Ascending aorta (tissue), 2 donors: ENCODE results near the gene RPTOR. TPM values are rescaled to one million over a fixed set of nuclear protein-coding genes. Genes with fewer than 3 reads are reported as not detected.

ENCODE experiments used
- DNase-seq, 2 donors: peaks; one replicate each; pipeline ENCODE4 v3.0.0-alpha.2; 2019; ENCODE audit warnings: low spot score in 2 of 2
- H3K27ac ChIP-seq, 2 donors: fragments of 200-600 bp; sonication (generic); one replicate each; pipeline ENCODE4 v1.5.1; 2016 to 2017; ENCODE audit warnings: mild to moderate bottlenecking in 1 of 2
- H3K27me3 ChIP-seq: fragments of 200-600 bp; sonication (generic); one replicate; pipeline ENCODE4 v1.5.1; 2017
- H3K36me3 ChIP-seq, 2 donors: fragments of 200-600 bp; sonication (generic); one replicate each; pipeline ENCODE4 v1.5.1; 2016
- H3K4me1 ChIP-seq, 2 donors: fragments of 200-600 bp; sonication (generic); one replicate each; pipeline ENCODE4 v1.5.1; 2016 to 2017; ENCODE audit warnings: mild to moderate bottlenecking in 1 of 2
- H3K4me3 ChIP-seq, 2 donors: fragments of 200-600 bp; sonication (generic); one replicate each; pipeline ENCODE4 v1.5.1; 2016 to 2017; ENCODE audit warnings: mild to moderate bottlenecking in 1 of 2
- H3K9me3 ChIP-seq, 2 donors: fragments of 200-600 bp; sonication (generic); one replicate each; pipeline ENCODE4 v1.5.1; 2016
- intact Hi-C: fragments of 100-400 bp; cut with DNase I; formaldehyde crosslinking; loops from one replicate; pipeline ENCODE4 v1.15.1; 2023
- total RNA-seq: library from RNA; depleted of rRNA; stranded (reverse); fragments of >200 nt; gene quantifications from one replicate; pipeline ENCODE4 v1.1.0, GENCODE V29; 2016
- TF ChIP-seq, protein P1 (sequence below), 3 experiments: fragments of 200-600 bp in 2 of 3; fragments of 450-650 bp in 1 of 3; sonication (generic) in 2 of 3; IDR thresholded peaks; one replicate each; pipeline ENCODE4 v1.5.1; 2016 to 2019; ENCODE audit warnings: antibody characterized with exemption in 3 of 3, mild to moderate bottlenecking in 1 of 3, moderate library complexity in 1 of 3

Gene RPTOR
- total RNA-seq, 1 donor from 2014 or later, result 36.1 TPM

DNA sequence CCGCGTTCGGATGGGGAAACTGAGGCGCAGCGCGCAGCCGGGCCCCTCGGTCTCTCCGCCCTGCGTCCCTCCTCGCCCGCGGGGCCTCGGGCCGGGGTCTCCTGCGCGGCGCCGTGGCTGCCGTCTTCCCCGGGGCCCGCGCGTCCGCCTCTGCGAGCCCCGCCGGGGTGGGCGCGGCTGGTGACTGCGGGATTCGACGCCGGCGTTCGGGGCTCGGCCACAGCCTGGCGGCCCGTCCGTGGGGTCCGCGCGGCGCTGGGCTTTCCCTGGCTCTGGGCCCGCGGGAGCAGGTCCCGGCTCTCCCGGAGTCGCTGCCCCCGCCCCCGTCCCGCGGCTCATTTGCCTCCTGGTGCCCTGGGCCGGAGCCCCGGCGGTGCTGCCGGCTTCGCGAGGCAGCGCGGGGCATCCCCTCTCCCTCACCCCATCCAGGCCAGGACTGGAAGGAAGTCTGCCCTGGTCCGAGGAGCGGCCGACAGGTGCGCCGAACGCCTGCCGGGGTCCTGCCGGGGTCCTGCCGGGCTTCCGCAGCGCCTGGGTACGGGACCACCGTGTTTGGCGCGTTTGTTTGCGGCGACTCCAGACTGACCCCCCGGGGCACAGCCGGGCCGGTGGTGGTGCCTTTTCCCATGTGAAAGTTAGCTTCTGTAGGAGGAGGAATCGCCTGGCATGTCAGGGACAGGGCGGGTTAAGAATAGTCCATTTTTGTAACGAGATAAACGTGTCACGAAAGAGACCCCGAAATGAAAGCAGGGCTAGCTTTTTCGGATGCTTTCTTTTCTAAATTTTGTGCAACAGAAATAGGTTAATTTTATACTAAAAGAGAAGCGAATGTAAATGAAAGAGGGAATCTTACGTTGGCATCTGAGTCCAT, 447.7 kb downstream of the RPTOR start:
- no peak for DNase-seq
- no peaks in the 10 kb centered on the region for H3K9me3 ChIP-seq
- H3K27me3 ChIP-seq, result no peaks in the 10 kb centered on the region
- peaks cover 10 to 24% of the 10 kb centered on the region in 2 donors for H3K4me1 ChIP-seq
- peak overlapping the region; percentile 90 to 99 for H3K4me3 ChIP-seq
- peaks cover 20 to 25% of the 10 kb centered on the region in 2 donors for H3K36me3 ChIP-seq
- TF ChIP-seq, protein P1, sequence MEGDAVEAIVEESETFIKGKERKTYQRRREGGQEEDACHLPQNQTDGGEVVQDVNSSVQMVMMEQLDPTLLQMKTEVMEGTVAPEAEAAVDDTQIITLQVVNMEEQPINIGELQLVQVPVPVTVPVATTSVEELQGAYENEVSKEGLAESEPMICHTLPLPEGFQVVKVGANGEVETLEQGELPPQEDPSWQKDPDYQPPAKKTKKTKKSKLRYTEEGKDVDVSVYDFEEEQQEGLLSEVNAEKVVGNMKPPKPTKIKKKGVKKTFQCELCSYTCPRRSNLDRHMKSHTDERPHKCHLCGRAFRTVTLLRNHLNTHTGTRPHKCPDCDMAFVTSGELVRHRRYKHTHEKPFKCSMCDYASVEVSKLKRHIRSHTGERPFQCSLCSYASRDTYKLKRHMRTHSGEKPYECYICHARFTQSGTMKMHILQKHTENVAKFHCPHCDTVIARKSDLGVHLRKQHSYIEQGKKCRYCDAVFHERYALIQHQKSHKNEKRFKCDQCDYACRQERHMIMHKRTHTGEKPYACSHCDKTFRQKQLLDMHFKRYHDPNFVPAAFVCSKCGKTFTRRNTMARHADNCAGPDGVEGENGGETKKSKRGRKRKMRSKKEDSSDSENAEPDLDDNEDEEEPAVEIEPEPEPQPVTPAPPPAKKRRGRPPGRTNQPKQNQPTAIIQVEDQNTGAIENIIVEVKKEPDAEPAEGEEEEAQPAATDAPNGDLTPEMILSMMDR (IDR thresholded peaks at IDR 0.05), result no peak
- intact Hi-C loops, result loop anchor here (5.0 kb wide), 1 partner anchor 575 kb away; the partner anchor contains the start of gene ENDOV
- peak overlapping the region in 1 of 2 donors; percentile 40 for H3K27ac ChIP-seq

DNA sequence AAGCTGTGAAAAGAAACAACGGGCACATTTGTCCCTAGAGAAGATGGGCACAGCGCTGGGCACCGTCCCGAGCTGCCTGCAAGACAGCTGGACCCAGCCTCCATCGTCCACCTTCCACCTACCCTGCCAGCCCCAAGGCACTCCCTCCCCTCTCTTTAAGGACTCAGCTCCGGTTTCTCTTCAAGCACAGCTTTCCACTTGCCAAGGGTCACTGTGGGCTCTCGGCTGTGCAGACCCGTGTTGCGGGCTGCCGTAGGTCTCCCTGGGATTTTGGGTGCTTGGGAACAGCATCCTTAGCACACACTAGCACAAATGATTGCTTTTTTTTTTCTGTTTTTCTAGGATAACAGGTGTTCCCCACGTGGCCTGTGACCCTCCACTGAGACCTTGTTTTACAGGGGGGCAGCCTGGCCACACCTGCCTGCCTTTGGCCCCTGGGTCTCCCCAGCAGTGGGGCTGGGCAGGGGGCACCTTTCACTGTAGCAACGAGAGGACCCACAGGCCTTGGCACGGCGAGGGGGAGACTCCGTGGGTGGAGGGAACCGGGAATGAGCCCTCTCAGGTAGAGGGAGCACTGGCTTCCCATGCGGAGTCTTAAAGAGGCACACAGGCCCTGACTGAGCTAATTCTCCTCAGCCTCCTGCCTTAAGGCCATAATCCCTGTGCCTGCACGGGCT, 448.4 kb downstream of the RPTOR start:
- DNase-seq, result no peak
- TF ChIP-seq, protein P1 (IDR thresholded peaks at IDR 0.05), result no peak
- intact Hi-C loops, result loop anchor here (5.0 kb wide), 1 partner anchor 576 kb away; the partner anchor contains the start of gene ENDOV
- Histone ChIP-seq H3K9me3 (no peaks in the 10 kb centered on the region), H3K27me3 (no peaks in the 10 kb centered on the region), H3K4me1 (peaks cover 10 to 24% of the 10 kb centered on the region in 2 donors), H3K27ac (no peak overlapping the region), H3K36me3 (peaks cover 28 to 33% of the 10 kb centered on the region in 2 donors), H3K4me3 (peak overlapping the region; percentile 90 to 99)

DNA sequence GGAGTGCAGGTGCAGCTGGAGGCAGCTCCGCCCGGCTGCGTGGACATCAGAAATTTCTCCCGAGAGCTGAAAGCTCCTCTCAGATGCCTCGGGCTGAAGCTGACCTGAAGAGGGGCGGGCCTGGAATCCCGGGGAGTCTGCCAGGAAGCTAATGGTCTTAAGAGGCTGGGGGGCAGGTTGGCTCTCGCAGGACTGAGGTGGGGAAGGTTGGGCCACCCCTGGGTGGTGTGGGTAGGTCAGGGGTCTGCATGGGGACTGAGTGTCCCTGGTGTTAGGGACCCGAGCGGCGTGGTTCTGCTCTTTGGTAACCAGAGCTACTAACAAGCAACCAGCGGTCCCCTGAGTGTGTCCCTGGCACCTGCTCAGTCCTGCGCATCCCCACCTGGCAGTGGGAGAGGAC, 450.5 kb downstream of the RPTOR start:
- Histone ChIP-seq H3K27ac (no peak overlapping the region), H3K9me3 (no peaks in the 10 kb centered on the region), H3K4me1 (peaks cover 10 to 14% of the 10 kb centered on the region in 2 donors), H3K27me3 (no peaks in the 10 kb centered on the region), H3K36me3 (peaks cover 49 to 53% of the 10 kb centered on the region in 2 donors), H3K4me3 (no peak overlapping the region)
- TF ChIP-seq, protein P1 (IDR thresholded peaks at IDR 0.05), result no peak
- intact Hi-C loops, result no loop called here
- DNase-seq, result no peak

DNA sequence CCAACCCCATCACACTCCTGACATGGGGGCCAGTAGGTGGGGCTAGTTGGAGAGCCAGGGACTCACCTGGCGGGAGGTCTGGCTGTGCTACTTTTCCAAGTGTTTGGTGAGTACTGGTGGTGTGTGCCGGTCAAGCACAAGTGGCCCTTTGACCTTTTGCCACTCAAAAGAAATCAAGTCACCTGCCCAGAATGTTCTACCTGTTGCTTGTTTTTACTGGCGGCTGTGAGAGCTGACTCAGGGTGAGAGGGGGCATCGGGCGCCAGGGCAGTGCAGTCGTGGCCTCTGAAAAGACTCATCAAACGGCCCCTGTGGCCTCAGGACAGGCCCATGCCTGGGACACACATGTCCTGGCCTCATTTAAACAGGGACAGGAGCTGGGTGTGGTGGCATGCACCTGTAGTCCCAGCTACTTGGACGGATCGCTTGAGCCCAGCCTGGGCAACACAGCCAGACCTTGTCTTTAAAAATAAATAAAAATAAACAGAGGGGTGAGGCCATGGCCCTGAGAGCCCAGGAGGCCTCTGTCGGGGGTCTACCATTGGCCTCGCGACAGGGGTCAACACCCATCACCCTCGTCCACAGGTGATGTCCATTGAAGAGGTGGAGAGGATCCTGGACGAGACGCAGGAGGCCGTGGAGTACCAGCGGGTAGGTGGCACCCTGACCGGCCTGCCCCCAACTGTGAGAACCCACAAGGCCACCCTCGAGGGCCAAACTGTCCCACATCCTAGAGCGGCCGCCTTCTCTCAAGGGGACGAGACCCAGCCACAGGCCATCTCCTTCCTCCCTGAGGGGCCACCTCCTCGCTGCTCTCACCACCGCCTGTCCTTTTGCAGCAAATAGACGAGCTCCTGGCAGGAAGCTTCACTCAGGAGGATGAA, 452.0 kb downstream of the RPTOR start:
- H3K36me3 ChIP-seq, result peaks cover 52 to 53% of the 10 kb centered on the region in 2 donors
- H3K27ac ChIP-seq, result no peak overlapping the region
- intact Hi-C loops, result no loop called here
- TF ChIP-seq, protein P1 (IDR thresholded peaks at IDR 0.05), result no peak
- no peaks in the 10 kb centered on the region for H3K9me3 ChIP-seq
- no peak overlapping the region for H3K4me3 ChIP-seq
- no peak for DNase-seq
- peaks cover 10% of the 10 kb centered on the region in 2 donors for H3K4me1 ChIP-seq
- H3K27me3 ChIP-seq, result no peaks in the 10 kb centered on the region

DNA sequence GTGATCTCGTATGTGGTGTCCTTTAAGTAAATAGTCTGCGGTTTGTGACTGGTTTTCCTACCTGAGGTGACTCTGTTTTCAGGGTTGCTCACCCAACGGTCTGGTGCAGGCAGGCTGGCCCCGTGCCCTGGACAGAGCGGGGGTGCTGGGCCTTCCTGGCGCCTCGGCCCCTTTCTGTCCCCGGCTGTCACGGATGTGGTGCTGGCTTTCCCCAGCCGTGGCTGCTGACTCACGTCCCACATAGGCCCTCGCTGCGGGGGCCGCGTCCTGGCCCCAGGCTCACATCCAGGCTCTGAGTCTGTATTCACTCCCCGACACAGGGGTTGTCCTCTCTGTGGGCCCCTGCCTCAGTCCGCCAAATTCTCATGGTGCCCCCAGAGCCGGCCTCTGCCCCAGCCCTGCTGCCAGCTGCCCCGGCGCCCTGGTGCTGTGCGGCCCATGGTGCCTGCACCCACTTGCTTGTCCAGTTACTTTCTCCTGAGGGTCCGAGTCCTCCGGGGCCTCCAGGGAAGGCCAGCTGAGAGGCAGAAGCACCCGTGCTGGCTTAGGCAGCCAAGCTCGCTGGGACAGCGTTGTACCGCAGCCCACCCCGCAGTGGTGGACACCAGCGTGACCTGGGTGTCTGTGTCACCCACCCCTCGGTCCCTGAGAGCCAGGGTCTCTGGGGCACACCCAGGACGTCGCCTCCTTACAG, 452.9 kb downstream of the RPTOR start:
- intact Hi-C loops, result no loop called here
- H3K4me3 ChIP-seq, result no peak overlapping the region

More for the DNA sequence above, 452.9 kb downstream of the RPTOR start:
- H3K36me3 ChIP-seq, result peaks cover 52 to 53% of the 10 kb centered on the region in 2 donors
- H3K9me3 ChIP-seq, result no peaks in the 10 kb centered on the region
- H3K4me1 ChIP-seq, result peaks cover 7 to 11% of the 10 kb centered on the region in 2 donors
- no peak overlapping the region for H3K27ac ChIP-seq
- DNase-seq, result no peak
- H3K27me3 ChIP-seq, result no peaks in the 10 kb centered on the region
- TF ChIP-seq, protein P1 (IDR thresholded peaks at IDR 0.05), result no peak
